ENCODE data around the gene CCDC188.

DNA sequence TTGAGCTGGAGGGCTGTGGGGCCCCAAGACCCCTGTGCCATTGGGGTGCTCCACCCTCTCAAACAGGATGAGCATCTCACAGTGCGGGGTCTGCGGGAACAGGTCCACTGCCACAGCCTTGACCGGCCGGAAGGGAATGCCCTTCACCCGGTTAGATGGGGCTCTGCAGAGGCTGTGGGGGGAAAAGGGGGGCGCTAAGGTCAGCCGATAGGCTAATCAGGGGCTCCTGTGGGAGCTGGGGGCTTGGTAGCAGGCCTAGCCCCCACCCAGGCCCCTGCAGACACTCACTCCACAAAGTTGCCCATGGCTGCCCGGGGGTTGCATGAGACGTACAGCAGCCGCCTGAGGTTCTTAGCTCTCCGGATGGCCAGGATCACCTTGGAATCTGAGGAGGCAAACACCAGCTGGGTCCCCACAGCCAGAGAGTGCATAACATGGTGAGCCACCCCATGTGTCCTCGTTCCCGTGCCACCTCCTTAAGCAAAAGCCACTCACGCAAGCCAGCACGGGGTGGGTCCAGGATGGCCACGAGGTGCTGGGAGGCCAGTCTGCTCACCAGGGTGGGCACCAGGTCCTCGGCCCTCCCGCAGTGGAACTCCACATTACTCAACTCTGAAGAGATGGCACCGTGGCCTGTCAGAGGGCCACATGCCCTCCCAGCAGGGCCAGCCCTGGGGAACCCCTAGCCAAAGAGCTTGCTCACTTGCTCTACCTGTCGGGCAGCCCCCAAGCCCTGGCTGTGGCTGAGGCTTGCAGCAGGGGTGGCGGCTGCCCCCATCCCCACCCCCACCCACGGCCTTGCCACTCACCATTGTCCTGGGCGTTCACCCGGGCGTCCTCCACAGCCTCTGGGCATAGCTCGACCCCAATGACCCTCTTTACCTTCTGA, 38.0 kb downstream of the CCDC188 start:
- TF ChIP-seq, protein P1, sequence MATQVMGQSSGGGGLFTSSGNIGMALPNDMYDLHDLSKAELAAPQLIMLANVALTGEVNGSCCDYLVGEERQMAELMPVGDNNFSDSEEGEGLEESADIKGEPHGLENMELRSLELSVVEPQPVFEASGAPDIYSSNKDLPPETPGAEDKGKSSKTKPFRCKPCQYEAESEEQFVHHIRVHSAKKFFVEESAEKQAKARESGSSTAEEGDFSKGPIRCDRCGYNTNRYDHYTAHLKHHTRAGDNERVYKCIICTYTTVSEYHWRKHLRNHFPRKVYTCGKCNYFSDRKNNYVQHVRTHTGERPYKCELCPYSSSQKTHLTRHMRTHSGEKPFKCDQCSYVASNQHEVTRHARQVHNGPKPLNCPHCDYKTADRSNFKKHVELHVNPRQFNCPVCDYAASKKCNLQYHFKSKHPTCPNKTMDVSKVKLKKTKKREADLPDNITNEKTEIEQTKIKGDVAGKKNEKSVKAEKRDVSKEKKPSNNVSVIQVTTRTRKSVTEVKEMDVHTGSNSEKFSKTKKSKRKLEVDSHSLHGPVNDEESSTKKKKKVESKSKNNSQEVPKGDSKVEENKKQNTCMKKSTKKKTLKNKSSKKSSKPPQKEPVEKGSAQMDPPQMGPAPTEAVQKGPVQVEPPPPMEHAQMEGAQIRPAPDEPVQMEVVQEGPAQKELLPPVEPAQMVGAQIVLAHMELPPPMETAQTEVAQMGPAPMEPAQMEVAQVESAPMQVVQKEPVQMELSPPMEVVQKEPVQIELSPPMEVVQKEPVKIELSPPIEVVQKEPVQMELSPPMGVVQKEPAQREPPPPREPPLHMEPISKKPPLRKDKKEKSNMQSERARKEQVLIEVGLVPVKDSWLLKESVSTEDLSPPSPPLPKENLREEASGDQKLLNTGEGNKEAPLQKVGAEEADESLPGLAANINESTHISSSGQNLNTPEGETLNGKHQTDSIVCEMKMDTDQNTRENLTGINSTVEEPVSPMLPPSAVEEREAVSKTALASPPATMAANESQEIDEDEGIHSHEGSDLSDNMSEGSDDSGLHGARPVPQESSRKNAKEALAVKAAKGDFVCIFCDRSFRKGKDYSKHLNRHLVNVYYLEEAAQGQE (IDR thresholded peaks at IDR 0.05; ENCODE audit: insufficient read depth in 1 of 2, low read depth in 2 of 2, low read length in 1 of 2): no peak
- no peak for TF ChIP-seq POLR2AphosphoS5 (IDR thresholded peaks at IDR 0.05; ENCODE audit: low read depth, low read length)
- TF ChIP-seq, protein P2, sequence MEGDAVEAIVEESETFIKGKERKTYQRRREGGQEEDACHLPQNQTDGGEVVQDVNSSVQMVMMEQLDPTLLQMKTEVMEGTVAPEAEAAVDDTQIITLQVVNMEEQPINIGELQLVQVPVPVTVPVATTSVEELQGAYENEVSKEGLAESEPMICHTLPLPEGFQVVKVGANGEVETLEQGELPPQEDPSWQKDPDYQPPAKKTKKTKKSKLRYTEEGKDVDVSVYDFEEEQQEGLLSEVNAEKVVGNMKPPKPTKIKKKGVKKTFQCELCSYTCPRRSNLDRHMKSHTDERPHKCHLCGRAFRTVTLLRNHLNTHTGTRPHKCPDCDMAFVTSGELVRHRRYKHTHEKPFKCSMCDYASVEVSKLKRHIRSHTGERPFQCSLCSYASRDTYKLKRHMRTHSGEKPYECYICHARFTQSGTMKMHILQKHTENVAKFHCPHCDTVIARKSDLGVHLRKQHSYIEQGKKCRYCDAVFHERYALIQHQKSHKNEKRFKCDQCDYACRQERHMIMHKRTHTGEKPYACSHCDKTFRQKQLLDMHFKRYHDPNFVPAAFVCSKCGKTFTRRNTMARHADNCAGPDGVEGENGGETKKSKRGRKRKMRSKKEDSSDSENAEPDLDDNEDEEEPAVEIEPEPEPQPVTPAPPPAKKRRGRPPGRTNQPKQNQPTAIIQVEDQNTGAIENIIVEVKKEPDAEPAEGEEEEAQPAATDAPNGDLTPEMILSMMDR (IDR thresholded peaks at IDR 0.05): no peak
